Astrocyte of the cerebellum (primary cell): ENCODE measurements around the gene C1RL.
A peak's percentile ranks its signal among the peaks of the same experiment; 100 is the strongest.

Experiments used
- DNase-seq: peaks from one replicate; pipeline ENCODE4 v3.0.0-alpha.2; 2011; ENCODE audit warnings: low read depth
- H3K4me3 ChIP-seq: 2 replicates; pipeline ENCODE4 v1.5.1; 2011; ENCODE audit warnings: mild to moderate bottlenecking, low read depth, low read length, moderate library complexity
- CTCF ChIP-seq: IDR thresholded peaks from 2 replicates; pipeline ENCODE4 v1.5.1; 2012; ENCODE audit warnings: low read length, low read depth, moderate library complexity, mild to moderate bottlenecking; ENCODE audit errors: missing control alignments
- in situ Hi-C: cut with HindIII; loops from 2 replicates; pipeline ENCODE4 v1.10.0; 2017; ENCODE audit warnings: low sequenced_read_pairs

C1RL gene

GRCh38 chr12:7096006-7096932, 12.7 kb downstream of the C1RL start:
- H3K4me3 ChIP-seq = no peak overlapping the region
- DNase-seq = no peak
- TF ChIP-seq CTCF = no peak
- in situ Hi-C loops = no loop called here

- in situ Hi-C loops = no loop called here
- no peak overlapping the region for H3K4me3 ChIP-seq
- no peak for TF ChIP-seq CTCF
- no peak for DNase-seq
Measured at GRCh38 chr12:7093892-7094291, 15.1 kb downstream of the C1RL start.

GRCh38 chr12:7093486-7093885, 15.5 kb downstream of the C1RL start:
- DNase-seq = no peak
- TF ChIP-seq CTCF = no peak
- no peak overlapping the region for H3K4me3 ChIP-seq
- in situ Hi-C loops = no loop called here

GRCh38 chr12:7092986-7093460, 16.0 kb downstream of the C1RL start:
- in situ Hi-C loops = no loop called here
- DNase-seq = no peak
- TF ChIP-seq CTCF = no peak
- H3K4me3 ChIP-seq = no peak overlapping the region

- peak; percentile 93 for TF ChIP-seq CTCF
- DNase-seq = peak; percentile 69
- H3K4me3 ChIP-seq = peak within 1 kb of the TSS; percentile 41
- in situ Hi-C loops = no loop called here
Measured at GRCh38 chr12:7092229-7092985, 16.6 kb downstream of the C1RL start, which contains the start of gene C1R. Gene C1R, minus strand, starts transcription at chr12:7092445. Its CDS starts 57 bp downstream, at chr12:7092388.

- H3K4me3 ChIP-seq = peak overlapping the region; percentile 41
- no peak for TF ChIP-seq CTCF
- DNase-seq = no peak
- in situ Hi-C loops = no loop called here
Measured at GRCh38 chr12:7091660-7092228, 17.3 kb downstream of the C1RL start.
